Hepatocyte (in vitro differentiated cells): Measurements from ENCODE around the gene SLC38A11. TPM values are rescaled to one million over a fixed set of nuclear protein-coding genes. Genes with fewer than 3 reads are reported as not detected.

ENCODE experiments used
- DNase-seq: peaks from one replicate; pipeline ENCODE4 v3.0.0-alpha.2; 2016; ENCODE audit warnings: low spot score
- H2AFZ ChIP-seq: fragments of 200-600 bp; sonication (generic); 2 replicates; pipeline ENCODE4 v1.6.0; 2016; ENCODE audit warnings: antibody characterized with exemption, mild to moderate bottlenecking
- H3K27ac ChIP-seq: fragments of 200-600 bp; sonication (generic); 2 replicates; pipeline ENCODE4 v1.5.1; 2016; ENCODE audit warnings: mild to moderate bottlenecking
- H3K27me3 ChIP-seq: fragments of 200-600 bp; sonication (generic); 2 replicates; pipeline ENCODE4 v1.6.1; 2016
- H3K36me3 ChIP-seq: fragments of 200-600 bp; sonication (generic); replicated peaks from 2 replicates; pipeline ENCODE4 v1.5.1; 2016; ENCODE audit warnings: low read depth; ENCODE audit not compliant: insufficient read depth
- H3K4me1 ChIP-seq: fragments of 200-600 bp; sonication (generic); 2 replicates; pipeline ENCODE4 v1.5.1; 2016; ENCODE audit warnings: mild to moderate bottlenecking, moderate library complexity; ENCODE audit not compliant: insufficient read depth
- H3K4me2 ChIP-seq: fragments of 200-600 bp; sonication (generic); 2 replicates; pipeline ENCODE4 v1.6.0; 2016
- H3K4me3 ChIP-seq: fragments of 200-600 bp; sonication (generic); 2 replicates; pipeline ENCODE4 v1.5.1; 2016; ENCODE audit warnings: mild to moderate bottlenecking
- H3K79me2 ChIP-seq: fragments of 200-600 bp; sonication (generic); 2 replicates; pipeline ENCODE4 v1.6.0; 2017; ENCODE audit warnings: mild to moderate bottlenecking
- H3K9me2 ChIP-seq: fragments of 200-600 bp; sonication (generic); replicated peaks from 2 replicates; pipeline ENCODE4 v1.6.0; 2017; ENCODE audit warnings: mild to moderate bottlenecking; ENCODE audit not compliant: insufficient read depth
- H3K9me3 ChIP-seq: fragments of 200-600 bp; sonication (generic); 2 replicates; pipeline ENCODE4 v1.5.1; 2016; ENCODE audit warnings: low read depth, mild to moderate bottlenecking
- H4K20me1 ChIP-seq: fragments of 200-600 bp; sonication (generic); 2 replicates; pipeline ENCODE4 v1.6.0; 2016; ENCODE audit warnings: mild to moderate bottlenecking; ENCODE audit not compliant: insufficient read depth, poor library complexity, severe bottlenecking
- EZH2 ChIP-seq: fragments of 200-600 bp; sonication (generic); IDR thresholded peaks from 2 replicates; pipeline ENCODE4 v1.6.1; 2016; ENCODE audit warnings: antibody characterized with exemption, mild to moderate bottlenecking, borderline replicate concordance
- EZH2phosphoT487 ChIP-seq: fragments of 200-600 bp; sonication (generic); IDR thresholded peaks from one replicate; pipeline ENCODE4 v1.6.1; 2018; ENCODE audit warnings: antibody characterized with exemption, mild to moderate bottlenecking, low read depth, moderate library complexity; ENCODE audit not compliant: unreplicated experiment, severe bottlenecking
- WGBS: methylation state at CpG from one replicate; pipeline ENCODE4 v1.1.6; 2016; ENCODE audit warnings: low lambda C conversion rate; ENCODE audit errors: missing lambda C conversion rate; 5-methylcytosine and 5-hydroxymethylcytosine counted together
- polyA plus RNA-seq: library from polyadenylated mRNA; unstranded; fragments of >200 nt; fragmentation: Nextera tagmentation; extraction: Ambion mirVana; gene quantifications from 2 replicates; pipeline ENCODE4 v1.2.1, GENCODE V29; 2016
- total RNA-seq: library from RNA; depleted of rRNA; stranded (reverse); fragments of >200 nt; gene quantifications from 2 replicates; pipeline ENCODE4 v1.2.3, GENCODE V29; 2014
- TF ChIP-seq, protein P1 (sequence below): fragments of 200-600 bp; sonication (generic); IDR thresholded peaks from 2 replicates; pipeline ENCODE4 v1.5.1; 2016; ENCODE audit warnings: antibody characterized with exemption, mild to moderate bottlenecking; ENCODE audit not compliant: poor library complexity

The SLC38A11 gene
- total and polyA plus RNA-seq, 2 experiments from 2014 or later: 7.7 to 8.4 TPM

DNA sequence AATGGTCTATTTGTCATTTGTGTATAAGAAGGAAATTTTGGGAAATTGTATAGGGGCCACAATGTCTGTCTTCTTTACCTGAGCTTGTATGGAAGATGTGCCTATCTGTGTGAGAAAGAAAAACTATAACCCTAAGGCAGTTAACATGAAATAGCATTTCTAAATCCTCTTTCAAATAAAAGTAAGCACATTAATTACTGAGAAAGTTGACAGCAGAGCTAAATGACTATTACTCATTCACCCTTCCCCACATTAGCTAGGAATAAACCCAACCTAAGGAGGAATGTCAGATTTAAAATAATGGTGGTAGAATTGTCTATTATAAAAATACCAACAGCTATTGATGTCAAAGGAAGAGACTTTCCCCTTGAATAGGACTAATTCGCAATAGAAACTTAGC is 56.2 kb downstream of the SLC38A11 start:
- Histone ChIP-seq H3K27ac (peak overlapping the region; percentile 89), H3K4me1 (peaks cover 25% of the 10 kb centered on the region), H3K4me3 (no peak overlapping the region), H3K27me3 (no peaks in the 10 kb centered on the region), H3K9me2 (no peaks in the 10 kb centered on the region), H3K4me2 (peak overlapping the region; percentile 35), H3K79me2 (no peaks in the 10 kb centered on the region), H3K36me3 (no peaks in the 10 kb centered on the region), H4K20me1 (no peaks in the 10 kb centered on the region), H3K9me3 (no peaks in the 10 kb centered on the region), H2AFZ (no peak overlapping the region)
- no peak for TF ChIP-seq EZH2
- TF ChIP-seq EZH2phosphoT487: no peak
- TF ChIP-seq, protein P1, sequence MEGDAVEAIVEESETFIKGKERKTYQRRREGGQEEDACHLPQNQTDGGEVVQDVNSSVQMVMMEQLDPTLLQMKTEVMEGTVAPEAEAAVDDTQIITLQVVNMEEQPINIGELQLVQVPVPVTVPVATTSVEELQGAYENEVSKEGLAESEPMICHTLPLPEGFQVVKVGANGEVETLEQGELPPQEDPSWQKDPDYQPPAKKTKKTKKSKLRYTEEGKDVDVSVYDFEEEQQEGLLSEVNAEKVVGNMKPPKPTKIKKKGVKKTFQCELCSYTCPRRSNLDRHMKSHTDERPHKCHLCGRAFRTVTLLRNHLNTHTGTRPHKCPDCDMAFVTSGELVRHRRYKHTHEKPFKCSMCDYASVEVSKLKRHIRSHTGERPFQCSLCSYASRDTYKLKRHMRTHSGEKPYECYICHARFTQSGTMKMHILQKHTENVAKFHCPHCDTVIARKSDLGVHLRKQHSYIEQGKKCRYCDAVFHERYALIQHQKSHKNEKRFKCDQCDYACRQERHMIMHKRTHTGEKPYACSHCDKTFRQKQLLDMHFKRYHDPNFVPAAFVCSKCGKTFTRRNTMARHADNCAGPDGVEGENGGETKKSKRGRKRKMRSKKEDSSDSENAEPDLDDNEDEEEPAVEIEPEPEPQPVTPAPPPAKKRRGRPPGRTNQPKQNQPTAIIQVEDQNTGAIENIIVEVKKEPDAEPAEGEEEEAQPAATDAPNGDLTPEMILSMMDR: no peak
- 95% methylated on average over 1 of the region's 1 CpG for WGBS
- DNase-seq: no peak

GRCh38 chr2:164898475-164898874 is 56.9 kb downstream of the SLC38A11 start:
- no peak for TF ChIP-seq EZH2phosphoT487
- TF ChIP-seq, protein P1: no peak
- TF ChIP-seq EZH2: no peak
- peak; percentile 62 for DNase-seq
- Histone ChIP-seq H3K36me3 (no peaks in the 10 kb centered on the region), H2AFZ (no peak overlapping the region), H3K4me2 (peak overlapping the region; percentile 35), H3K4me1 (peaks cover 19% of the 10 kb centered on the region), H3K27ac (peak overlapping the region; percentile 89), H3K79me2 (no peaks in the 10 kb centered on the region), H3K27me3 (no peaks in the 10 kb centered on the region), H3K9me3 (no peaks in the 10 kb centered on the region), H3K9me2 (no peaks in the 10 kb centered on the region), H3K4me3 (no peak overlapping the region), H4K20me1 (no peaks in the 10 kb centered on the region)
- WGBS: 12% methylated on average over 3 of the region's 3 CpGs

DNA sequence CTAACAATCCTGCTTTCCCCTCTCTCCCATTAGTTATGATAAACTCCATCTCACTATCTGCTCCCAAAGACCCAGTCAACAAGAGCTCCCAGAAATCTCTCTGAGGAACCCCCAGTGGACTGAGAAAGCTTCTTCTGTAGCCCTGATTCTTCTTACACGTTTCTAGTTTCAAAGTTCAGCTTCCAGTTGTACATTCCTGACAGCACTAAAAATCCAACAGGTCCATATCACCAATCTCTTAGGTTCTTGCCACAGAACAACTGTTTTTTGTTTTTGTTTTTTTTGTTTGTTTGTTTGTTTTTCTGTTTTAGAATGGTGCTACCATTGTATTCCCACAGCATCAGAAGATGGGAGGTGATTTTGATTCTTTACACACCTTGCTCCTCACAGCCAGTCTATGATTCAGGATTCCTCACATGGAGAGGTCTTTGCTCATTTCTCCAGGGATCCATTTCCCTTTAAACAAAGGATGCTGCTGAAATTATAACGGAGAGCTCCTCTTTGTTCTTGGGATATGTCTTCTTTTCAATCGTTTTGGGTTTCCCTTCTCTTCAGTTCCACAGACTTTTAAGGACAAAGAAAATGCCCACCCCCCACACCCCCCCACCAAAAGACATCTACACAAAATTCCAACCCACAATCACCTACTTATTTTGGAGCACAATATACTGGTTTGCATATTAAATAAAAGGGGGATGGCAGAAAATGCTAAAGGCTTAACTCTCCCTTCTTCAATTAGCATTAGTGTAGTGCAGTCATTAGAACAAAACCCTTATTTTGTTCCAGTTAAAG is 57.7 kb downstream of the SLC38A11 start:
- Histone ChIP-seq H3K4me2 (peak overlapping the region; percentile 35), H3K79me2 (no peaks in the 10 kb centered on the region), H3K9me2 (no peaks in the 10 kb centered on the region), H3K36me3 (no peaks in the 10 kb centered on the region), H3K4me3 (no peak overlapping the region), H3K27me3 (no peaks in the 10 kb centered on the region), H3K9me3 (no peaks in the 10 kb centered on the region), H4K20me1 (no peaks in the 10 kb centered on the region), H2AFZ (no peak overlapping the region), H3K27ac (peak overlapping the region; percentile 89), H3K4me1 (peaks cover 19% of the 10 kb centered on the region)
- DNase-seq: no peak
- TF ChIP-seq, protein P1: no peak
- no peak for TF ChIP-seq EZH2
- no peak for TF ChIP-seq EZH2phosphoT487
- WGBS: 47% methylated on average over 3 of the region's 3 CpGs
